M059J (cell line): Measurements from ENCODE around the gene EAPP. TPM values are rescaled to one million over a fixed set of nuclear protein-coding genes. Genes with fewer than 3 reads are reported as not detected.
"Not testable (repeated sequence)": the region's sequence is repeated elsewhere in the genome, so short reads cannot be mapped to it uniquely, and the experiment has no call there.

ENCODE experiments used
- DNase-seq: peaks from one replicate; pipeline ENCODE4 v3.0.0-alpha.2; 2012; ENCODE audit warnings: low read depth
- total RNA-seq: library from RNA; depleted of rRNA; stranded (reverse); fragments of >200 nt; shearing (Covaris generic); gene quantifications from 2 replicates; pipeline ENCODE4 v1.2.3, GENCODE V29; 2014; rRNA removed

Gene EAPP
- total RNA-seq, 1 experiment from 2014 or later = 50.0 TPM

GRCh38 chr14:34488528-34488927 is 51.0 kb downstream of the EAPP start:
- DNase-seq = no peak

- no peak for DNase-seq
Observed at GRCh38 chr14:34484726-34485125, 54.8 kb downstream of the EAPP start.

DNA sequence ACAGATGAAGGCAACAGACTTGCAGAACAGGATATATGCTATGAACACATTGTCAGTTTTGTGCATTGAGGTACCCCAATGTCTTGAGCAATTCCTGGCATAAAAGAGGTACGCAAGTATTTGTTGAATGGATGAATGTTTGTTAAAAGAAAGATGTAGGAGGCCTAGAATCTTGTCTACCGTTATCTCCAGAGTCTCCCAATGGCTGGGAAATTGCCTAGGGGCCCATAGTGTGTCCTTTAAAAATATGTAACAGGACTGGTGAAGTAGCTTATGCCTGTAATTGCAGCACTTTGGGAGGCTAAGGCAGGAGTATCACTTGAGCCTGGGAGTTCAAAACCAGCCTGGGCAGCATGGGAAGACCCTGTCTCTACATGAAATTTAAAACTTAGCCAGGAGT is 57.0 kb downstream of the EAPP start:
- no peak for DNase-seq

DNA sequence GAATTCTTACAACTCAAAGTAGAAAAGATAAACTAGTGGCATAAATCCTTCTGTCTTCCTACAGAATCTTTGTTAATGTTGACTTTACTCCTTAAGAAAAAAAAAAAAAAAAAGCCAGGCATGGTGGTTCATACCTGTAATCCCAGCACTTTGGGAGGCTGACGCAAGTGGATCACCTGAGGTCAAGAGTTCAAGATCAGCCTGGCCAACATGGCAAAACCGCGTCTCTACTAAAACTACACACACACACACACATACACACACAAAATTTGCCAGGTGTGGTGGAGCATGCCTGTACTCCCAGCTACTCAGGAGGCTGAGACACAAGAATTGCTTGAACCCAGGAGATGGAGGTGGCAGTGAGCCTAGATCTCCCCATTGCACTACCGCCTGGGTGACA is 59.8 kb downstream of the EAPP start:
- no peak for DNase-seq

DNA sequence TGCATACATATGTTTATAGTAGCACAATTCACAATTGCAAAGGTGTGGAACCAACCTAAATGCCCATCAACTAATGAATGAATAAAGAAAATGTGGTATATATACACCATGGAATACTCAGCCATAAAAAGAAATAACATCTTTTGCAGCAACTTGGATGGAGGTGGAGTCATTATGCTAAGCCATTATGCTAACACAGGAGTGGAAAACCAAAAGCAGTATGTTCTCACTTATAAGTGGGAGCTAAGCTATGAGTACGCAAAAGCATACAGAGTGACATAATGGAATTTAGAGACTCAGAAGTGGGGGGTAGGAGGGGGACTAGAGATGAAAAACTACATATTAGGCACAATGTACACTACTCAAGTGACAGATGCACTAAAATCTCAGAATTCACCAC is 61.2 kb downstream of the EAPP start:
- no peak for DNase-seq

DNA sequence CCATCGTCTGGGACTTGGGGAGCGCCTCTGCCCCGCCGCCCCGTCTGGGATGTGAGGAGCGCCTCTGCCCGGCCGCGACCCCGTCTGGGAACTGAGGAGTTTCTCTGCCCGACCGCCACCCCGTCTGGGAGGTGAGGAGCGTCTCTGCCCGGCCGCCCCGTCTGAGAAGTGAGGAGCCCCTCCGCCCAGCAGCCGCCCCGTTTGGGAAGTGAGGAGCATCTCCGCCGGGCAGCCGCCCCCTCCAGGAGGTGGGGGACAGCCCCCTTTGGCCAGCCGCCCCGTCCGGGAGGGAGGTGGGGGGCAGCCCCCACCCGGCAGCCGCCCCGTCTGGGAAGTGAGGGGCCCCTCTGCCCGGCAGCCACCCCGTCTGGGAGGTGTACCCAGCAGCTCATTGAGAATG is 63.5 kb downstream of the EAPP start:
- not testable (repeated sequence) for DNase-seq

- no peak for DNase-seq
Observed at GRCh38 chr14:34475163-34475562, 64.3 kb downstream of the EAPP start.

DNA sequence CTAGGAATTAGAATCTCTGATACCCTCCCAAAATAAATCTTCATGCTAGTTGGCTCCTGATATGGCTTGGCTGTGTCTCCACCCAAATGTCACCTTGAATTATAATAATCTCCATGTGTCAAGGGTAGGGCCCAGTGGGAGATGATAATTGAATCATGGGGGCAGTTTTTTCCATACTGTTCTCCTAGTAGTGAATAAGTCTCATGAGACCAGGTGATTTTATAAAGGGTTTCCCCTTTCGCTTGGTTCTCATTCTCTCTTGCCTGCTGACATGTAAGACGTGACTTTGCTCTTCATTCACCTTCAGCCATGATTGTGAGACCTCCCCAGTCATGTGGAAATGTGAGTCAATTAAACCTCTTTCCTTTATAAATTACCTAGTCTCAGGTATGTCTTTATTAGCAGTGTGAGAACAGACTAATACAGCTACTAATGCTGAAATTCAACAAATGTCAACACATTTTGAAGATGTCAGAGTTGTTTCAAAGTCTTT is 65.3 kb downstream of the EAPP start:
- no peak for DNase-seq

GRCh38 chr14:34472706-34473279 is 66.7 kb downstream of the EAPP start:
- DNase-seq = no peak

DNA sequence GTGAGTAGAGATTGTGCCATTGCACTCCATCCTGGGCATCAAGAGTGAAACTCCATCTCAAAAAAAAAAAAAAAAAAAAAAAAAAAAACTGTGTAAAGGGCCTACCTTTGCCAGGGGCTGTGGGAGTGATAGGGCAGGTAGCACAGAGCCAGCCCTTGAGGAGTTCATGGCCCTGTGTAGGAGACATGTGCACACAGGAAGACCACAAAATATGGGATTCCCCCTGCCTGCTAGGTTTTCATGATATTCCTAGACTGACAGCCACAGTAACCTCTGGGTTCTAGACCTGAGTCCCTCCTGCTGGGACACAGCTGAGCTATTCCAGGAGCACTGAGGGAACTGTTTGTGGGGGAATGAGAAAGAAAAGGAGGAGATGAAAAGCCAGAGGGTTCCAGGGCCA is 69.2 kb downstream of the EAPP start:
- DNase-seq = no peak

GRCh38 chr14:34466691-34467090 is 72.8 kb downstream of the EAPP start:
- no peak for DNase-seq

Other genes starting within 250 kb of the EAPP start
- 28.6 and 32.9 TPM in 2 replicates for gene SPTSSA, start 77.5 kb downstream of the EAPP start, total RNA-seq
- gene SNX6, start 90.4 kb upstream of the EAPP start, total RNA-seq = 188 and 396 TPM in 2 replicates
- 124 and 164 TPM in 2 replicates for gene CFL2, start 174.9 kb upstream of the EAPP start, total RNA-seq